ENCODE data around the gene RFX3. TPM values are rescaled to one million over a fixed set of nuclear protein-coding genes. Genes with fewer than 3 reads are reported as not detected.

Gene RFX3
- total RNA-seq, 1 donor from 2014 or later: 39.1 TPM

DNA sequence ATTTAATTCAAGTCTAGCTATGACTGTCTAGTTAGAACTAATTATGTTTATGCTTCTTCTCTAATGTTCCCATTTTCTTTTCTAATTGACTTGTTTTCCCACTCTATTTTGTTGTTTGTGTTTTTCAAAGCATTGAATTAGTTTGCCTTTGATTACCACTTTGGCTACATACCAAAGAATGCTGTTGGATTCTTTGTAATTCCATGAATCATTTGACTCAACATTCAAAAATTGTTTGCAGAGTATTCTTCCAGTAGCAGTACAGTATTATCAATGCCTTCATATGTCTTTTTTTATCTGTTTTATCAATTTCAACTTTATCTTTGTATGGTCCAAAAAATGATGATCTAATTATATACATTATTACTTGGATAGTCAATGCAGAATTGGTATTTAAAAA is 288.7 kb downstream of the RFX3 start:
- Mint-ChIP-seq H3K4me3 (no peak overlapping the region), H3K27me3 (no peaks in the 10 kb centered on the region), H3K9me3 (no peaks in the 10 kb centered on the region), H3K4me1 (peaks cover 15% of the 10 kb centered on the region), H3K27ac (no peak overlapping the region), H3K36me3 (ENCODE audit: low read depth) (peaks cover 29% of the 10 kb centered on the region)
- ChIA-PET CTCF (no interaction called here), POLR2A (no interaction called here)
- intact Hi-C loops (cut with micrococcal nuclease): no loop called here
- DNase-seq (no peak), ATAC-seq (ENCODE audit: low read depth) (no peak)
- TF ChIP-seq, protein P1, sequence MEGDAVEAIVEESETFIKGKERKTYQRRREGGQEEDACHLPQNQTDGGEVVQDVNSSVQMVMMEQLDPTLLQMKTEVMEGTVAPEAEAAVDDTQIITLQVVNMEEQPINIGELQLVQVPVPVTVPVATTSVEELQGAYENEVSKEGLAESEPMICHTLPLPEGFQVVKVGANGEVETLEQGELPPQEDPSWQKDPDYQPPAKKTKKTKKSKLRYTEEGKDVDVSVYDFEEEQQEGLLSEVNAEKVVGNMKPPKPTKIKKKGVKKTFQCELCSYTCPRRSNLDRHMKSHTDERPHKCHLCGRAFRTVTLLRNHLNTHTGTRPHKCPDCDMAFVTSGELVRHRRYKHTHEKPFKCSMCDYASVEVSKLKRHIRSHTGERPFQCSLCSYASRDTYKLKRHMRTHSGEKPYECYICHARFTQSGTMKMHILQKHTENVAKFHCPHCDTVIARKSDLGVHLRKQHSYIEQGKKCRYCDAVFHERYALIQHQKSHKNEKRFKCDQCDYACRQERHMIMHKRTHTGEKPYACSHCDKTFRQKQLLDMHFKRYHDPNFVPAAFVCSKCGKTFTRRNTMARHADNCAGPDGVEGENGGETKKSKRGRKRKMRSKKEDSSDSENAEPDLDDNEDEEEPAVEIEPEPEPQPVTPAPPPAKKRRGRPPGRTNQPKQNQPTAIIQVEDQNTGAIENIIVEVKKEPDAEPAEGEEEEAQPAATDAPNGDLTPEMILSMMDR (IDR thresholded peaks at IDR 0.05): no peak

- DNase-seq (no peak), ATAC-seq (ENCODE audit: low read depth) (no peak)
- H3K36me3 Mint-ChIP-seq (ENCODE audit: low read depth): peaks cover 29% of the 10 kb centered on the region
- TF ChIP-seq, protein P1 (IDR thresholded peaks at IDR 0.05): no peak
- intact Hi-C loops (cut with micrococcal nuclease): no loop called here
- peaks cover 15% of the 10 kb centered on the region for H3K4me1 Mint-ChIP-seq
- ChIA-PET CTCF (interaction anchor here (2.5 kb wide), 1 partner anchor 205 kb away, joined by 8 read pairs; no protein-coding TSS in a partner anchor), POLR2A (no interaction called here)
- no peaks in the 10 kb centered on the region for H3K27me3 Mint-ChIP-seq
- H3K27ac Mint-ChIP-seq: no peak overlapping the region
- H3K9me3 Mint-ChIP-seq: no peaks in the 10 kb centered on the region
- H3K4me3 Mint-ChIP-seq: no peak overlapping the region
Observed at GRCh38 chr9:3235497-3235896, 290.3 kb downstream of the RFX3 start.

GRCh38 chr9:3224931-3225330 is 300.9 kb downstream of the RFX3 start:
- peaks cover 41% of the 10 kb centered on the region for H3K36me3 Mint-ChIP-seq (ENCODE audit: low read depth)
- H3K4me3 Mint-ChIP-seq: no peak overlapping the region
- ChIA-PET CTCF (interaction anchor here (1.0 kb wide), 1 partner anchor 217 kb away, joined by 4 read pairs; no protein-coding TSS in a partner anchor), POLR2A (no interaction called here)
- no peak overlapping the region for H3K27ac Mint-ChIP-seq
- ATAC-seq (ENCODE audit: low read depth) (no peak), DNase-seq (no peak)
- H3K27me3 Mint-ChIP-seq: no peaks in the 10 kb centered on the region
- no peaks in the 10 kb centered on the region for H3K9me3 Mint-ChIP-seq
- intact Hi-C loops (cut with micrococcal nuclease): no loop called here
- no peaks in the 10 kb centered on the region for H3K4me1 Mint-ChIP-seq
- TF ChIP-seq, protein P1 (IDR thresholded peaks at IDR 0.05): no peak

GRCh38 chr9:3215658-3216057 is 310.1 kb downstream of the RFX3 start:
- Mint-ChIP-seq H3K4me1 (no peaks in the 10 kb centered on the region), H3K27ac (no peak overlapping the region), H3K27me3 (peaks cover 2% of the 10 kb centered on the region), H3K4me3 (no peak overlapping the region), H3K9me3 (no peaks in the 10 kb centered on the region), H3K36me3 (ENCODE audit: low read depth) (no peaks in the 10 kb centered on the region)
- intact Hi-C loops (cut with micrococcal nuclease): no loop called here
- DNase-seq (no peak), ATAC-seq (ENCODE audit: low read depth) (no peak)
- TF ChIP-seq, protein P1 (IDR thresholded peaks at IDR 0.05): no peak
- POLR2A ChIA-PET: no interaction called here
- CTCF ChIA-PET: no interaction called here

- no peaks in the 10 kb centered on the region for H3K9me3 Mint-ChIP-seq
- POLR2A ChIA-PET: no interaction called here
- DNase-seq: no peak
- no peak for ATAC-seq (ENCODE audit: low read depth)
- TF ChIP-seq, protein P1 (IDR thresholded peaks at IDR 0.05): no peak
- H3K27ac Mint-ChIP-seq: no peak overlapping the region
- no peaks in the 10 kb centered on the region for H3K36me3 Mint-ChIP-seq (ENCODE audit: low read depth)
- H3K4me3 Mint-ChIP-seq: no peak overlapping the region
- CTCF ChIA-PET: no interaction called here
- no peaks in the 10 kb centered on the region for H3K4me1 Mint-ChIP-seq
- intact Hi-C loops (cut with micrococcal nuclease): no loop called here
- H3K27me3 Mint-ChIP-seq: peaks cover 7% of the 10 kb centered on the region
Observed at GRCh38 chr9:3214741-3215140, 311.1 kb downstream of the RFX3 start.

All from activated B cell treated with CpG ODN at 0.5 μM for 24 hours (primary cell).